ENCODE results near the gene ZFR.

ZFR gene

GRCh38 chr5:32443145-32443540 is 1.4 kb downstream of the ZFR start:
- DNase-seq (peak; percentile 38), ATAC-seq (ENCODE audit: insufficient read depth, low read depth) (peak; percentile 12; the same call in 1 of the 3 replicates)
- H3K9me3 ChIP-seq (ENCODE audit: insufficient read depth, low read length, severe bottlenecking): no peaks in the 10 kb centered on the region
- H3K4me3 ChIP-seq (ENCODE audit: low read depth in 1 of 2, low read length in 2 of 2): peak overlapping the region; percentile 67 to 72
- peak overlapping the region; percentile 82 for H3K9ac ChIP-seq (ENCODE audit: low read depth, low read length)
- H4K20me1 ChIP-seq (ENCODE audit: insufficient read depth, low read length): peaks cover 38% of the 10 kb centered on the region
- H3K4me1 ChIP-seq (ENCODE audit: insufficient read depth, low read length): peaks cover 39% of the 10 kb centered on the region
- H3K27me3 ChIP-seq (ENCODE audit: insufficient read depth, low read length, poor library complexity): no peaks in the 10 kb centered on the region
- no peak for TF ChIP-seq EZH2 (IDR thresholded peaks at IDR 0.05; ENCODE audit: borderline replicate concordance, low read depth, low read length, severe bottlenecking)
- no peak for TF ChIP-seq CTCF (IDR thresholded peaks at IDR 0.05; ENCODE audit: borderline replicate concordance, extremely low read depth, low read length, poor library complexity, severe bottlenecking)
- H3K79me2 ChIP-seq (ENCODE audit: insufficient read depth, low read length): peaks cover 63% of the 10 kb centered on the region
- peak overlapping the region; percentile 50; the same call in 1 of the 2 replicates for H2AFZ ChIP-seq (ENCODE audit: low read depth, low read length)
- peak overlapping the region; percentile 70 for H3K4me2 ChIP-seq (ENCODE audit: insufficient read depth, low read length)
- peak overlapping the region; percentile 65 for H3K27ac ChIP-seq (ENCODE audit: low read length)
- H3K36me3 ChIP-seq (ENCODE audit: insufficient read depth, low read length): peaks cover 33% of the 10 kb centered on the region

GRCh38 chr5:32439086-32439642 is 5.4 kb downstream of the ZFR start:
- no peak overlapping the region for H2AFZ ChIP-seq (ENCODE audit: low read depth, low read length)
- peaks cover 28% of the 10 kb centered on the region for H3K4me1 ChIP-seq (ENCODE audit: insufficient read depth, low read length)
- no peaks in the 10 kb centered on the region for H3K27me3 ChIP-seq (ENCODE audit: insufficient read depth, low read length, poor library complexity)
- H3K4me2 ChIP-seq (ENCODE audit: insufficient read depth, low read length): peak overlapping the region; percentile 26; the same call in 1 of the 2 replicates
- no peak overlapping the region for H3K9ac ChIP-seq (ENCODE audit: low read depth, low read length)
- peaks cover 99% of the 10 kb centered on the region for H3K79me2 ChIP-seq (ENCODE audit: insufficient read depth, low read length)
- TF ChIP-seq EZH2 (IDR thresholded peaks at IDR 0.05; ENCODE audit: borderline replicate concordance, low read depth, low read length, severe bottlenecking) (no peak), CTCF (IDR thresholded peaks at IDR 0.05; ENCODE audit: borderline replicate concordance, extremely low read depth, low read length, poor library complexity, severe bottlenecking) (no peak)
- DNase-seq (no peak), ATAC-seq (ENCODE audit: insufficient read depth, low read depth) (no peak)
- no peaks in the 10 kb centered on the region for H3K9me3 ChIP-seq (ENCODE audit: insufficient read depth, low read length, severe bottlenecking)
- H3K36me3 ChIP-seq (ENCODE audit: insufficient read depth, low read length): peaks cover 33% of the 10 kb centered on the region
- H3K4me3 ChIP-seq (ENCODE audit: low read depth in 1 of 2, low read length in 2 of 2): no peak overlapping the region
- H4K20me1 ChIP-seq (ENCODE audit: insufficient read depth, low read length): peaks cover 65% of the 10 kb centered on the region
- H3K27ac ChIP-seq (ENCODE audit: low read length): no peak overlapping the region

GRCh38 chr5:32436553-32437242 is 7.8 kb downstream of the ZFR start:
- Histone ChIP-seq H3K36me3 (ENCODE audit: insufficient read depth, low read length) (peaks cover 33% of the 10 kb centered on the region), H2AFZ (ENCODE audit: low read depth, low read length) (no peak overlapping the region)

More at GRCh38 chr5:32436553-32437242, 7.8 kb downstream of the ZFR start:
- no peak for ATAC-seq (ENCODE audit: insufficient read depth, low read depth)
- Histone ChIP-seq H3K4me2 (ENCODE audit: insufficient read depth, low read length) (no peak overlapping the region), H4K20me1 (ENCODE audit: insufficient read depth, low read length) (peaks cover 71% of the 10 kb centered on the region), H3K9me3 (ENCODE audit: insufficient read depth, low read length, severe bottlenecking) (no peaks in the 10 kb centered on the region), H3K9ac (ENCODE audit: low read depth, low read length) (no peak overlapping the region), H3K27me3 (ENCODE audit: insufficient read depth, low read length, poor library complexity) (no peaks in the 10 kb centered on the region), H3K27ac (ENCODE audit: low read length) (no peak overlapping the region), H3K4me1 (ENCODE audit: insufficient read depth, low read length) (peaks cover 9% of the 10 kb centered on the region), H3K4me3 (ENCODE audit: low read depth in 1 of 2, low read length in 2 of 2) (no peak overlapping the region), H3K79me2 (ENCODE audit: insufficient read depth, low read length) (peaks cover 100% of the 10 kb centered on the region)
- DNase-seq: no peak
- TF ChIP-seq CTCF (IDR thresholded peaks at IDR 0.05; ENCODE audit: borderline replicate concordance, extremely low read depth, low read length, poor library complexity, severe bottlenecking) (no peak), EZH2 (IDR thresholded peaks at IDR 0.05; ENCODE audit: borderline replicate concordance, low read depth, low read length, severe bottlenecking) (no peak)
